HEK293 (cell line): Measurements from ENCODE around the gene TSC2.

Source experiments
- CTCF ChIA-PET: fragments of 350-600 bp; formaldehyde crosslinking; extraction: SDS; loops from one replicate; lab custom pipeline; 2021; ENCODE audit warnings: antibody characterized with exemption; lab: Yijun Ruan, JAX
- POLR2A ChIA-PET: fragments of 300-600 bp; formaldehyde crosslinking; extraction: SDS; loops from one replicate; lab custom pipeline; 2020; ENCODE audit warnings: antibody characterized with exemption, inconsistent platforms; lab: Yijun Ruan, JAX
- H3K27ac ChIP-seq: fragments of 200-500 bp; sonication (Bioruptor generic); 2 replicates; pipeline ENCODE4 v1.5.1; 2014; ENCODE audit warnings: low read depth, low read length, control low read depth, inconsistent platforms; ENCODE audit errors: extremely low read depth
- H3K36me3 ChIP-seq, 2 experiments: fragments of 200-500 bp in 1 of 2; sonication (Bioruptor generic) in 1 of 2; 1 replicate in 1 of 2; 2 replicates in 1 of 2; pipeline ENCODE4 v1.5.1; 2014 to 2017; ENCODE audit warnings: inconsistent platforms in 2 of 2, low read length in 2 of 2; ENCODE audit not compliant: control insufficient read depth in 2 of 2, insufficient read depth in 1 of 2
- H3K4me1 ChIP-seq: fragments of 200-500 bp; sonication (Bioruptor generic); 2 replicates; pipeline ENCODE4 v1.5.1; 2014; ENCODE audit warnings: mild to moderate bottlenecking, low read length, inconsistent platforms; ENCODE audit not compliant: control insufficient read depth, insufficient read depth
- H3K4me3 ChIP-seq: 2 replicates; pipeline ENCODE4 v1.5.1; 2011; ENCODE audit warnings: low read depth, mild to moderate bottlenecking, control low read depth, low read length, moderate library complexity
- H3K9me3 ChIP-seq: fragments of 200-500 bp; sonication (Bioruptor generic); 2 replicates; pipeline ENCODE4 v1.5.1; 2014; ENCODE audit warnings: low read depth, low read length, inconsistent platforms; ENCODE audit not compliant: control insufficient read depth, insufficient read depth
- EGR2 ChIP-seq: fragments of 450-650 bp; formaldehyde crosslinking; IDR thresholded peaks from 2 replicates; pipeline ENCODE4 v1.5.1; 2016; ENCODE audit warnings: low read depth, missing biosample characterization, missing genetic modification characterization
- GLI4 ChIP-seq: fragments of 450-650 bp; formaldehyde crosslinking; IDR thresholded peaks from 2 replicates; pipeline ENCODE4 v1.5.1; 2016; ENCODE audit warnings: missing biosample characterization, missing genetic modification characterization
- HIC1 ChIP-seq: fragments of 450-650 bp; formaldehyde crosslinking; IDR thresholded peaks from 2 replicates; pipeline ENCODE4 v1.5.1; 2016; ENCODE audit warnings: missing biosample characterization, missing genetic modification characterization
- KLF9 ChIP-seq: fragments of 450-650 bp; formaldehyde crosslinking; IDR thresholded peaks from 2 replicates; pipeline ENCODE4 v1.5.1; 2016; ENCODE audit warnings: missing biosample characterization, missing genetic modification characterization, low read depth
- MZF1 ChIP-seq: fragments of 450-650 bp; formaldehyde crosslinking; IDR thresholded peaks from 2 replicates; pipeline ENCODE4 v1.5.1; 2017; ENCODE audit warnings: missing biosample characterization, missing genetic modification characterization, borderline replicate concordance
- SCRT2 ChIP-seq: fragments of 450-650 bp; formaldehyde crosslinking; IDR thresholded peaks from 2 replicates; pipeline ENCODE4 v1.5.1; 2016; ENCODE audit warnings: missing biosample characterization, missing genetic modification characterization
- YY2 ChIP-seq: fragments of 450-650 bp; formaldehyde crosslinking; IDR thresholded peaks from 2 replicates; pipeline ENCODE4 v1.5.1; 2016; ENCODE audit warnings: missing biosample characterization, missing genetic modification characterization
- ZBTB44 ChIP-seq: fragments of 450-650 bp; IDR thresholded peaks from 2 replicates; pipeline ENCODE4 v1.5.1; 2018; ENCODE audit warnings: missing biosample characterization, mild to moderate bottlenecking, missing genetic modification characterization
- ZFHX2 ChIP-seq: fragments of 450-650 bp; formaldehyde crosslinking; conservative IDR thresholded peaks from 2 replicates; pipeline ENCODE4 v1.5.1; 2016; ENCODE audit warnings: missing biosample characterization, missing genetic modification characterization
- ZFP69B ChIP-seq: fragments of 450-650 bp; formaldehyde crosslinking; IDR thresholded peaks from 2 replicates; pipeline ENCODE4 v1.5.1; 2016; ENCODE audit warnings: missing biosample characterization, missing genetic modification characterization
- ZIC2 ChIP-seq: fragments of 450-650 bp; formaldehyde crosslinking; IDR thresholded peaks from 2 replicates; pipeline ENCODE4 v1.5.1; 2016; ENCODE audit warnings: missing biosample characterization, missing genetic modification characterization
- ZNF140 ChIP-seq: fragments of 450-650 bp; formaldehyde crosslinking; IDR thresholded peaks from 2 replicates; pipeline ENCODE4 v1.5.1; 2016; ENCODE audit warnings: missing biosample characterization, missing genetic modification characterization
- ZNF19 ChIP-seq: fragments of 450-650 bp; formaldehyde crosslinking; IDR thresholded peaks from 2 replicates; pipeline ENCODE4; 2016; ENCODE audit warnings: missing biosample characterization, missing genetic modification characterization, low read depth
- ZNF23 ChIP-seq: fragments of 450-650 bp; formaldehyde crosslinking; IDR thresholded peaks from 2 replicates; pipeline ENCODE4 v1.5.1; 2016; ENCODE audit warnings: missing biosample characterization, missing genetic modification characterization, borderline replicate concordance
- ZNF280D ChIP-seq: fragments of 450-650 bp; formaldehyde crosslinking; IDR thresholded peaks from 2 replicates; pipeline ENCODE4 v1.5.1; 2016; ENCODE audit warnings: missing biosample characterization, missing genetic modification characterization
- ZNF398 ChIP-seq: fragments of 450-650 bp; formaldehyde crosslinking; IDR thresholded peaks from 2 replicates; pipeline ENCODE4 v1.5.1; 2017; ENCODE audit warnings: missing biosample characterization, missing genetic modification characterization
- ZNF561 ChIP-seq: fragments of 450-650 bp; IDR thresholded peaks from 2 replicates; pipeline ENCODE4 v1.5.1; 2018; ENCODE audit warnings: missing biosample characterization, missing genetic modification characterization, borderline replicate concordance
- ZNF600 ChIP-seq: fragments of 450-650 bp; formaldehyde crosslinking; IDR thresholded peaks from 2 replicates; pipeline ENCODE4 v1.5.1; 2016; ENCODE audit warnings: missing biosample characterization, missing genetic modification characterization
- ZNF623 ChIP-seq: fragments of 450-650 bp; formaldehyde crosslinking; IDR thresholded peaks from 2 replicates; pipeline ENCODE4 v1.5.1; 2016; ENCODE audit warnings: missing biosample characterization, missing genetic modification characterization
- ZNF704 ChIP-seq: fragments of 450-650 bp; formaldehyde crosslinking; IDR thresholded peaks from 2 replicates; pipeline ENCODE4 v1.5.1; 2016; ENCODE audit warnings: missing biosample characterization, missing genetic modification characterization

The TSC2 gene

GRCh38 chr16:2027024-2028010 lies 20.5 kb upstream of the TSC2 start (continued):
- TF ChIP-seq ZNF280D (no peak), ZFP69B (no peak; the same call in 1 of the 2 replicates), ZBTB44 (tag by site-specific recombination) (no peak), YY2 (tag by site-specific recombination) (0 out of 2 replicates have a peak, but pooled peaks have one; percentile 28), ZNF19 (tag by site-specific recombination) (no peak), ZNF561 (tag by site-specific recombination) (0 out of 2 replicates have a peak, but pooled peaks have one; percentile 32), ZNF398 (no peak), ZNF140 (no peak), MZF1 (tag by site-specific recombination) (no peak), KLF9 (tag by site-specific recombination) (peak; percentile 51; the same call in 1 of the 2 replicates), GLI4 (tag by site-specific recombination) (no peak)
- TF ChIP-seq, all 188 proteins: peak for 31

- ChIA-PET POLR2A (interaction anchor here (1.0 to 2.6 kb wide), 4 partner anchors 11 to 127 kb away, joined by 4 to 15 read pairs (median 6); partner anchors contain the start of genes NTHL1, TRAF7 and TSC2), CTCF (interaction anchor here (1.1 to 2.1 kb wide), 3 partner anchors 12 to 112 kb away, joined by 5 to 10 read pairs (median 5); no protein-coding TSS in a partner anchor)
- H3K36me3 ChIP-seq = peaks cover 0 to 4% of the 10 kb centered on the region in 2 experiments; a peak in 1 of 3 replicates
- no peak overlapping the region for H3K4me3 ChIP-seq
- no peaks in the 10 kb centered on the region; the same call in 1 of the 2 replicates for H3K4me1 ChIP-seq
- H3K27ac ChIP-seq = no peak overlapping the region
- no peaks in the 10 kb centered on the region for H3K9me3 ChIP-seq
- TF ChIP-seq ZNF600 (tag by site-specific recombination) = 0 out of 2 replicates have a peak, but pooled peaks have one; percentile 78
- TF ChIP-seq ZNF623 = no peak
Observed at GRCh38 chr16:2028146-2028545, 19.6 kb upstream of the TSC2 start.

GRCh38 chr16:2028620-2029220 lies 19.1 kb upstream of the TSC2 start:
- TF ChIP-seq EGR2 (peak; percentile 66; the same call in 1 of the 2 replicates), ZFHX2 (tag by site-specific recombination) (peak; percentile 58), SCRT2 (peak; percentile 41; the same call in 1 of the 2 replicates), ZNF23 (tag by site-specific recombination) (no peak), HIC1 (tag by site-specific recombination) (0 out of 2 replicates have a peak, but pooled peaks have one; percentile 36), ZNF704 (tag by site-specific recombination) (no peak), ZIC2 (tag by site-specific recombination) (peak; percentile 62)
- TF ChIP-seq, all 188 proteins: peak for 5
- Histone ChIP-seq H3K27ac (no peak overlapping the region), H3K9me3 (no peaks in the 10 kb centered on the region), H3K4me3 (no peak overlapping the region), H3K4me1 (no peaks in the 10 kb centered on the region; the same call in 1 of the 2 replicates), H3K36me3 (peaks cover 0 to 4% of the 10 kb centered on the region in 2 experiments; a peak in 1 of 3 replicates)
- CTCF ChIA-PET = interaction anchor here (1.1 to 2.1 kb wide), 2 partner anchors 21 to 112 kb away, joined by 5 to 10 read pairs; no protein-coding TSS in a partner anchor
- POLR2A ChIA-PET = interaction anchor here (1.2 to 2.6 kb wide), 2 partner anchors 10 to 19 kb away, joined by 6 to 15 read pairs; partner anchors contain the start of genes NTHL1 and TSC2
